Measurements from ENCODE around the gene CDK5RAP1. TPM values are rescaled to one million over a fixed set of nuclear protein-coding genes. Genes with fewer than 3 reads are reported as not detected.

The CDK5RAP1 gene
- total RNA-seq, 2 donors from 2014 or later = 19.4 to 25.0 TPM

GRCh38 chr20:33423141-33423834 is 22.0 kb upstream of the CDK5RAP1 start:
- intact Hi-C loops (cut with DNase I) = no loop called here
- DNase-seq = peak; percentile 84
- peak; percentile 81 to 86 for ATAC-seq

- intact Hi-C loops (cut with DNase I) = no loop called here
- peak; percentile 89 for DNase-seq
- ATAC-seq = peak; percentile 80
Measured at GRCh38 chr20:33419140-33419974, 18.0 kb upstream of the CDK5RAP1 start.

DNA sequence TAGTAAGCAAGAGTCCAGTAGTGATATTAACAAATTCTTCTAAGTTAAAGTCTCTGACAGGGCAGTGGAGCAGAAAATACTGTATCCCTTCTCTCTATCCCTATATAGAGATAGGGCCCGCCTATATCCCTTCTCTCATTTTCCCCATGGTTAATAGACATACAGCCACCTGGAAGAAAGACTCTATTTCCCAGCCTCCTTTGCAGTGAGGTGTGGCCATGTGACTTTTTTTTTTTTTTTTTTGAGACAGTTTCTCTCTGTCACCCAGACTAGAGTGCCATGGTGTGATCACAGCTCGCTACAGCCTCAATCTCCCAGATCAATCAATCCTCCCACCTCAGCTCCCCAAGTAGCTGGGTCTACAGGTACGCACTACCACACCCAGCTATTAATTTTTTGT is 16.7 kb upstream of the CDK5RAP1 start:
- ATAC-seq = no peak
- intact Hi-C loops (cut with DNase I) = no loop called here
- no peak for DNase-seq

DNA sequence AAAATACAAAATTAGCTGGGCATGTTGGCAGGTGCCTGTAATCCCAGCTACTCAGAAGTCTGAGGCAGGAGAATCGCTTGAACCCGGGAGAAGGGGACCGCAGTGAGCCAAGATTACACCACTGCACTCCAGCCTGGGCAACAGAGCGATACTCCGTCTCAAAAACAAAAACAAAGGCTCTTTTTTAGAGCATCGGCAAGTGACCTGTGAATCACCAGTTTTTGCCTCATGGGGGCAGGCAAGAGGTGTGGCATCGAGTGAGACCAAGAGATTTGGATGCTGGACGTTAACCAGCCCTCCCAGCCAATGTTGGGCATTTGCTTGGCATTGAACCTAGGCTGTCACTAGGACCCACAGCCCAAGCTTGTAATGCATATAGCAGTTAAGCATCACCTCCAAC is 14.6 kb upstream of the CDK5RAP1 start:
- intact Hi-C loops (cut with DNase I) = no loop called here
- ATAC-seq (peak; percentile 16 to 24), DNase-seq (peak; percentile 57)

GRCh38 chr20:33412484-33412838 is 11.1 kb upstream of the CDK5RAP1 start:
- ATAC-seq (no peak), DNase-seq (no peak)
- intact Hi-C loops (cut with DNase I) = no loop called here

GRCh38 chr20:33411711-33412483 is 10.6 kb upstream of the CDK5RAP1 start:
- DNase-seq = no peak

DNA sequence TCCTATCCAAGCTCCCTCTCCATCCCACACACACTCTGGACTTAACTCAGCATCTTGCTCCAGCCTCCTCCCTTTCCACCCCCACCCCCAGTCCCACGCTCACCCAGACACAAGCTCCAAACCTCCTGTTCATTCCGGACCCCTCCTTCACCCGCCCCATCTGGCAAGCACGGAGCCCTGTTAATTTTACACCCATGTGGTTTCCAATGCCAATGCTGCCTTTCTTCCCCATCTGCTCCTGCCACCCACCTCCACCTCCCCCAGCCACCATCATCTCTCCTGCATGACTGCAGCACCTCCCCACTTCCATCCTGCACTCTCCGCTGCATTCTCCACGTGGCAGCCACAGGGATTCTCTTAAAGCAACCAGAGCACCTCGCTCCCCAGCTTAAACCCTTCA is 9.9 kb upstream of the CDK5RAP1 start:
- no peak for ATAC-seq
- DNase-seq = no peak
- intact Hi-C loops (cut with DNase I) = no loop called here

More at GRCh38 chr20:33411711-33412483, 10.6 kb upstream of the CDK5RAP1 start:
- no peak for ATAC-seq
- intact Hi-C loops (cut with DNase I) = no loop called here

GRCh38 chr20:33410081-33410742 is 8.9 kb upstream of the CDK5RAP1 start:
- ATAC-seq (no peak), DNase-seq (no peak)
- intact Hi-C loops (cut with DNase I) = no loop called here

- no peak for DNase-seq
- intact Hi-C loops (cut with DNase I) = no loop called here
- no peak for ATAC-seq
Measured at GRCh38 chr20:33408716-33409654, 7.7 kb upstream of the CDK5RAP1 start.

DNA sequence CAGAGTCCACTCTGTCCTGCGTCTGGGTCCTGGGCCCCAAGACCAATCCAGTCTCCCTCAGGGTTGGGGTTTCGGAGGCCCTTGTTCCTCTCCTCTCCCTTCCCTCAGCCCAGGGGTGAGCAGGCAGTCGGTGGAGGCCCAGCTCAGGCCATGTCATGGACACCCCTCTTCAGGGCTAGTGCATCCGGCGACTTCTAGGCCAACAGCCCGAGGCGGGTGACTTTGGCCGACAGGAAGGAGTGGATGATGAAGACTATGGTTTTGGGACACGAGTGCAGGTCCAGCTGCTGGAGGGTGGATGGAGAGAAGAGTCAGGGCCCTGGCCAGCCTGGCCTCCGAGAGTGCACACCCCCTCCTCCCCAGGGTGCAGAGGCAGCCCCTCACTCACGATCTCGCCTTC is 7.0 kb upstream of the CDK5RAP1 start:
- ATAC-seq (no peak), DNase-seq (no peak)
- intact Hi-C loops (cut with DNase I) = no loop called here

DNA sequence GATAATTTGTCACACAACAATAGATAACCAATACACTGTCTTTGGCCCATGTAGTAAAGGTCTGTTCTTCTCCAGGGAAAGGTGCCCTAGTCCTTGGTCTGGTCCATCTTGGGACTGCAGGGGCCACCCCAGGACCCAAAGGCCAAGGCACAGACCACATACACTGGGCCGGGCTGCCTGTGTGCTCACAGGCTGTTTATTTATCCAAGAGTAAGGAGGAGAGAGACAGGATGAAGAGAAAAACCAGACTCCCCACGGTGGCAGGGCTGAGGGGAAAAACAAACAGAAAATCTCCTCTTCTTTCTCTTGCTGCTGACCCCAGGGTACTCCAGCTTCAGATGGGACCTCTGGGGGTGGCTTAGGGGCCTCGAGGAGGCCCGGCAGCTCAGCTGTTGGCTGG is 6.5 kb upstream of the CDK5RAP1 start:
- no peak for ATAC-seq
- intact Hi-C loops (cut with DNase I) = no loop called here

GRCh38 chr20:33407251-33407650 is 5.9 kb upstream of the CDK5RAP1 start:
- no peak for ATAC-seq
- intact Hi-C loops (cut with DNase I) = no loop called here
- no peak for DNase-seq

More for the DNA sequence above, 6.5 kb upstream of the CDK5RAP1 start:
- DNase-seq = no peak

GRCh38 chr20:33404281-33404680 is 3.0 kb upstream of the CDK5RAP1 start:
- intact Hi-C loops (cut with DNase I) = no loop called here
- no peak for ATAC-seq

DNA sequence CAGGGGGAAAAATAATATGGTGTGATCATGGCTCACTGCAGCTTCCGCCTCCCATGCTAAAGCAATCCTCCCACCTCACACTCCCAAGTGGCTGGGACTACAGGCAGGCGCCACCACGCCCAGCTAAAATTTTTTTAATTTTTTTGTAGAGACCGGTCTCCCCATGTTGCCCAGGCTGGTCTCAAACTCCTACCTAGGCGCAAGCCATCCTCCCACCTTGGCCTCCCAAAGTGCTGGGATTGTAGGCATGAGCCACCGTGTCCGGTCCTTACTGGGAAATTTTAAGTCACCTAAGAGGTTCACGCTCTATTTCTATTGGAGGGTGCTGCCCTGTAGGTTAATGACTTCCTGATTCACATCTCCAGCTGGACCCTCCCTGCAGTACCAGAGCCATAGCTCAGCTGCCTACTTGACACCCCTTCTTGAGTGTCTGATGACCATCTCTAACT is 626 bp upstream of the CDK5RAP1 start:
- DNase-seq (no peak), ATAC-seq (peak; percentile 21 to 54)
- intact Hi-C loops (cut with DNase I) = no loop called here

More at GRCh38 chr20:33404281-33404680, 3.0 kb upstream of the CDK5RAP1 start:
- no peak for DNase-seq

GRCh38 chr20:33400812-33401183 is 521 bp downstream of the CDK5RAP1 start:
- ATAC-seq = peak; percentile 15 to 38
- intact Hi-C loops (cut with DNase I) = no loop called here

GRCh38 chr20:33399924-33400323 is 1.4 kb downstream of the CDK5RAP1 start:
- DNase-seq (no peak), ATAC-seq (no peak)
- intact Hi-C loops (cut with DNase I) = no loop called here

More at GRCh38 chr20:33400812-33401183, 521 bp downstream of the CDK5RAP1 start:
- DNase-seq = no peak

DNA sequence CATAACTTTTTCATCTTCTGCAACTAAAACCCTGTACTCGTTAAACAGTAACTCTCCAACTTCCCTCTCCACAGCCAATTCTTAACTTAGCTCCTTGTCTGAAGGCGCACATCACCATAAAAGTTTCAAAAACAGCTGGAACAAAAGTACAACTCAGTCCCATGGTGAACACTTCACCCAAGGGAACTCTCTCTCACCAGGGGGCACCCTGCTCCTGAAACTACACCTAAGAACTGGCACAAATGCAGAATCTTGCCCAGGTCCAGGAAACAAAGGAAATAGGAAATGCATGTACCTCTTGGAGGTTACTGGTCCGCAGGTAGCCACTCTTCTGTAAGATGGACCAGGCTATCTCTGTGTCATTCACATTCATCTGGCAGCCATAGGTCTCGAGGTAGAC is 6.6 kb downstream of the CDK5RAP1 start:
- DNase-seq = no peak
- intact Hi-C loops (cut with DNase I) = loop anchor here in 1 of 2 donors (5.0 kb wide), 1 partner anchor 258 kb away; no protein-coding TSS in a partner anchor
- no peak for ATAC-seq

GRCh38 chr20:33393609-33394008 is 7.7 kb downstream of the CDK5RAP1 start:
- intact Hi-C loops (cut with DNase I) = loop anchor here in 1 of 2 donors (5.0 kb wide), 1 partner anchor 259 kb away; no protein-coding TSS in a partner anchor
- DNase-seq (no peak), ATAC-seq (peak in 1 of 2 donors; percentile 16)
